ENCODE results near the gene DYNLL1.
A peak's percentile ranks its signal among the peaks of the same experiment; 100 is the strongest.
"Not testable (repeated sequence)": the region's sequence is repeated elsewhere in the genome, so short reads cannot be mapped to it uniquely, and the experiment has no call there.

DYNLL1 gene

GRCh38 chr12:120495731-120496412 is at the start of gene DYNLL1:
Gene DYNLL1, plus strand, starts transcription at chr12:120496113. Its CDS starts 309 bp downstream, at chr12:120496422.
- DNase-seq: peak; percentile 94 to 98

- DNase-seq: not testable (repeated sequence)
These were observed 49.1 kb upstream of the DYNLL1 start for GRCh38 chr12:120446844-120447178.

GRCh38 chr12:120447992-120448391 is 47.9 kb upstream of the DYNLL1 start:
- no peak for DNase-seq

GRCh38 chr12:120452524-120452923 is 43.4 kb upstream of the DYNLL1 start:
- not testable (repeated sequence) for DNase-seq

GRCh38 chr12:120453060-120453750 is 42.7 kb upstream of the DYNLL1 start:
- DNase-seq: no peak

GRCh38 chr12:120453977-120454376 is 41.9 kb upstream of the DYNLL1 start:
- DNase-seq: no peak

- no peak for DNase-seq
These were observed 40.6 kb upstream of the DYNLL1 start for GRCh38 chr12:120455302-120455701.

- DNase-seq: no peak
These were observed 38.8 kb upstream of the DYNLL1 start for GRCh38 chr12:120457133-120457532.

- no peak for DNase-seq
These were observed 35.8 kb upstream of the DYNLL1 start for GRCh38 chr12:120460157-120460556.

- DNase-seq: no peak
These were observed 33.7 kb upstream of the DYNLL1 start for GRCh38 chr12:120462099-120462640.

- DNase-seq: no peak
These were observed 32.2 kb upstream of the DYNLL1 start for GRCh38 chr12:120463712-120464111.

- no peak for DNase-seq
These were observed 30.2 kb upstream of the DYNLL1 start for GRCh38 chr12:120465756-120466155.

GRCh38 chr12:120466560-120467315 is 29.2 kb upstream of the DYNLL1 start:
- peak; percentile 27 to 31 for DNase-seq

GRCh38 chr12:120467439-120467838 is 28.5 kb upstream of the DYNLL1 start:
- no peak for DNase-seq

- no peak for DNase-seq
These were observed 27.5 kb upstream of the DYNLL1 start for GRCh38 chr12:120468325-120468820.

GRCh38 chr12:120468821-120469449 is 27.0 kb upstream of the DYNLL1 start:
- DNase-seq: peak; percentile 55 to 57

- peak; percentile 96 to 98 for DNase-seq
These were observed 26.3 kb upstream of the DYNLL1 start, which contains the start of gene SRSF9 for GRCh38 chr12:120469450-120470149. Gene SRSF9, minus strand, starts transcription at chr12:120469748. Its CDS starts 139 bp downstream, at chr12:120469609.

GRCh38 chr12:120470150-120470784 is 25.6 kb upstream of the DYNLL1 start:
- no peak for DNase-seq

GRCh38 chr12:120472521-120472920 is 23.4 kb upstream of the DYNLL1 start:
- no peak for DNase-seq

GRCh38 chr12:120473807-120474615 is 21.9 kb upstream of the DYNLL1 start:
- no peak for DNase-seq

GRCh38 chr12:120474616-120474960 is 21.3 kb upstream of the DYNLL1 start:
- no peak for DNase-seq
